ENCODE data around the gene HORMAD2.

DNA sequence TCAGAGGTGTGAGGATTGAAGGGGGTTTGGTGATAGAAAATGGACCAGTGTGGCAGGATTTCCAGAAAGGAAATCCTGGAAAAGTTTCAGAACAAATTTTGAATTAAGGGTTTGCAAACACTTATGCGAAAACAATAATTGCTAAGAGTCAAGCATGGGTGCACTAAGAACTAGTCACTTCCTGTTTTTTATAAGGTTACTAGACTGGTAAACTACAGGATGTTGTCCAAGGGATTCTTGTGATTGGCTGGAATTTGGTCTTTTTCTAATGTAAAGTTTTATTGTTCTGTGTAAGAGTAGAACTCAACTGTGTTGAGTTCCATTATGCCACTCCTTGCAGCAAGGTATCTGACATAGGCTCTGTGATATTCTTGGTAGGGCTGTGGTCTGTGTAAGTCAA is 112.2 kb downstream of the HORMAD2 start:
- TF ChIP-seq EZH2 (IDR thresholded peaks at IDR 0.05; ENCODE audit: insufficient read depth, poor library complexity, severe bottlenecking), result no peak
- TF ChIP-seq EZH2phosphoT487 (IDR thresholded peaks at IDR 0.05; ENCODE audit: insufficient read depth, low read depth), result no peak
